ENCODE data around the gene DENND1A. TPM values are rescaled to one million over a fixed set of nuclear protein-coding genes. Genes with fewer than 3 reads are reported as not detected.

Gene DENND1A
- total and polyA plus RNA-seq, 2 of the 13 experiments (the other 11 are each of a cell fraction or from before 2014, with no cell fraction given): 14.8 to 30.1 TPM

GRCh38 chr9:123454361-123454760, 475.6 kb downstream of the DENND1A start:
- H3K4me2 ChIP-seq (ENCODE audit: low read depth, low read length): no peak overlapping the region
- no TSS peak for BruUV-seq (replicated peaks)
- ATAC-seq (no peak), DNase-seq (ENCODE audit: low spot score) (no peak), FAIRE-seq (no peak)
- no peaks in the 10 kb centered on the region for H3K79me2 ChIP-seq (ENCODE audit: insufficient read depth, low read length)
- H2AFZ ChIP-seq (ENCODE audit: low read length): no peak overlapping the region
- intact Hi-C loops (cut with micrococcal nuclease; ENCODE audit: unreplicated experiment) (no loop called here), in situ Hi-C loops (cut with HindIII; ENCODE audit: extremely low pct_ligation_motif_present, low pct_unique_long_range_greater_than_20kb) (no loop called here)
- H3K9me3 ChIP-seq (ENCODE audit: low read length): no peaks in the 10 kb centered on the region
- peaks cover under 1% of the 10 kb centered on the region; the same call in 1 of the 2 replicates for H3K4me1 ChIP-seq (ENCODE audit: insufficient read depth, low read length)
- POLR2A ChIA-PET: no interaction called here
- no peaks in the 10 kb centered on the region for H4K20me1 ChIP-seq (ENCODE audit: insufficient read depth, low read length)
- no peak for TF ChIP-seq GLI4 (CRISPR knock-in tag; IDR thresholded peaks at IDR 0.05; ENCODE audit: borderline replicate concordance)
- no peak for TF ChIP-seq NKX3-1 (CRISPR knock-in tag; IDR thresholded peaks at IDR 0.05)
- no peak for TF ChIP-seq SUZ12 (IDR thresholded peaks at IDR 0.05; ENCODE audit: low read depth, low read length)
- TF ChIP-seq MIER2 (CRISPR knock-in tag; IDR thresholded peaks at IDR 0.05): no peak
- no peak for TF ChIP-seq HIVEP1 (CRISPR knock-in tag; IDR thresholded peaks at IDR 0.05)
- TF ChIP-seq, protein P1, sequence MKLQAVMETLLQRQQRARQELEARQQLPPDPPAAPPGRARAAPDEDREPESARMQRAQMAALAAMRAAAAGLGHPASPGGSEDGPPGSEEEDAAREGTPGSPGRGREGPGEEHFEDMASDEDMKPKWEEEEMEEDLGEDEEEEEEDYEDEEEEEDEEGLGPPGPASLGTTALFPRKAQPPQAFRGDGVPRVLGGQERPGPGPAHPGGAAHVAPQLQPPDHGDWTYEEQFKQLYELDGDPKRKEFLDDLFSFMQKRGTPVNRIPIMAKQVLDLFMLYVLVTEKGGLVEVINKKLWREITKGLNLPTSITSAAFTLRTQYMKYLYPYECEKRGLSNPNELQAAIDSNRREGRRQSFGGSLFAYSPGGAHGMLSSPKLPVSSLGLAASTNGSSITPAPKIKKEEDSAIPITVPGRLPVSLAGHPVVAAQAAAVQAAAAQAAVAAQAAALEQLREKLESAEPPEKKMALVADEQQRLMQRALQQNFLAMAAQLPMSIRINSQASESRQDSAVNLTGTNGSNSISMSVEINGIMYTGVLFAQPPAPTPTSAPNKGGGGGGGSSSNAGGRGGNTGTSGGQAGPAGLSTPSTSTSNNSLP (IDR thresholded peaks at IDR 0.05; ENCODE audit: low read depth, low read length): no peak
- no peak for TF ChIP-seq ZNF598 (CRISPR knock-in tag; IDR thresholded peaks at IDR 0.05; ENCODE audit: borderline replicate concordance)
- TF ChIP-seq ZNF749 (CRISPR knock-in tag; IDR thresholded peaks at IDR 0.05; ENCODE audit: borderline replicate concordance): no peak
- TF ChIP-seq GLMP (CRISPR knock-in tag; IDR thresholded peaks at IDR 0.05; ENCODE audit: borderline replicate concordance): no peak
- no peak for TF ChIP-seq DMAP1 (CRISPR knock-in tag; IDR thresholded peaks at IDR 0.05)
- no peak for TF ChIP-seq GTF2F1 (IDR thresholded peaks at IDR 0.05; ENCODE audit: low read length)
- TF ChIP-seq ZNF263 (CRISPR knock-in tag; IDR thresholded peaks at IDR 0.05): no peak
- TF ChIP-seq, protein P2, sequence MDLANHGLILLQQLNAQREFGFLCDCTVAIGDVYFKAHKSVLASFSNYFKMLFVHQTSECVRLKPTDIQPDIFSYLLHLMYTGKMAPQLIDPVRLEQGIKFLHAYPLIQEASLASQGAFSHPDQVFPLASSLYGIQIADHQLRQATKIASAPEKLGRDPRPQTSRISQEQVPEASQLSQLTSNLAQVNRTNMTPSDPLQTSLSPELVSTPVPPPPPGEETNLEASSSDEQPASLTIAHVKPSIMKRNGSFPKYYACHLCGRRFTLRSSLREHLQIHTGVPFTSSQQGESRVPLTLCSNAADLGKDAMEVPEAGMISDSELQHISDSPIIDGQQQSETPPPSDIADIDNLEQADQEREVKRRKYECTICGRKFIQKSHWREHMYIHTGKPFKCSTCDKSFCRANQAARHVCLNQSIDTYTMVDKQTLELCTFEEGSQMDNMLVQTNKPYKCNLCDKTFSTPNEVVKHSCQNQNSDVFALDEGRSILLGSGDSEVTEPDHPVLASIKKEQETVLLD (CRISPR knock-in tag; IDR thresholded peaks at IDR 0.05; ENCODE audit: low read depth): no peak
- no peak for TF ChIP-seq ZBTB25 (CRISPR knock-in tag; IDR thresholded peaks at IDR 0.05)
- no peak for TF ChIP-seq ZNF138 (CRISPR knock-in tag; IDR thresholded peaks at IDR 0.05; ENCODE audit: low read depth)
- CTCF ChIA-PET (ENCODE audit: low intra/inter-chr PET ratio, low total read pairs): no interaction called here
- no peak overlapping the region for H3K9ac ChIP-seq (ENCODE audit: insufficient read depth, low read depth, low read length)
- H3K36me3 ChIP-seq (replicated peaks in 1 of 2; ENCODE audit: control insufficient read depth in 1 of 2, insufficient read depth in 2 of 2, low read length in 2 of 2): peaks cover 24 to 38% of the 10 kb centered on the region in 2 experiments
- WGBS (ENCODE audit: low lambda C conversion rate): 100% methylated on average over 2 of the region's 3 CpGs
- H3K27me3 ChIP-seq (ENCODE audit: control insufficient read depth in 1 of 2, insufficient read depth in 2 of 2, low read length in 2 of 2): no peaks in the 10 kb centered on the region
- no peak overlapping the region for H3K27ac ChIP-seq (ENCODE audit: extremely low read length, insufficient read depth, low read length)
- H3K4me3 ChIP-seq (replicated peaks in 1 of 3; ENCODE audit: insufficient read depth in 1 of 3, low read depth in 2 of 3, low read length in 3 of 3): no peak overlapping the region
